ENCODE data around the gene ATF6.
"Not testable (repeated sequence)": the region's sequence is repeated elsewhere in the genome, so short reads cannot be mapped to it uniquely, and the experiment has no call there.

ATF6 gene

GRCh38 chr1:161735837-161736236 is 30.3 kb upstream of the ATF6 start:
- DNase-seq (ENCODE audit: low read depth): no peak

GRCh38 chr1:161736335-161736969 is 29.7 kb upstream of the ATF6 start:
- no peak for DNase-seq (ENCODE audit: low read depth)

- no peak for DNase-seq (ENCODE audit: low read depth)
Observed at GRCh38 chr1:161737625-161738024, 28.5 kb upstream of the ATF6 start.

- peak; percentile 70 for DNase-seq (ENCODE audit: low read depth)
Observed at GRCh38 chr1:161738627-161739287, 27.4 kb upstream of the ATF6 start.

GRCh38 chr1:161739865-161740566 is 26.1 kb upstream of the ATF6 start:
- DNase-seq (ENCODE audit: low read depth): no peak

- no peak for DNase-seq (ENCODE audit: low read depth)
Observed at GRCh38 chr1:161740921-161741320, 25.2 kb upstream of the ATF6 start.

- no peak for DNase-seq (ENCODE audit: low read depth)
Observed at GRCh38 chr1:161743231-161743630, 22.9 kb upstream of the ATF6 start.

- DNase-seq (ENCODE audit: low read depth): no peak
Observed at GRCh38 chr1:161747801-161748200, 18.3 kb upstream of the ATF6 start.

GRCh38 chr1:161749509-161750407 is 16.4 kb upstream of the ATF6 start, which contains the start of gene DUSP12:
TSS of gene DUSP12 (plus strand) at chr1:161749786. CDS start at chr1:161749802, 16 bp downstream.
- DNase-seq (ENCODE audit: low read depth): peak; percentile 94

GRCh38 chr1:161763522-161764098 is 2.5 kb upstream of the ATF6 start:
- no peak for DNase-seq (ENCODE audit: low read depth)

GRCh38 chr1:161768461-161768860 is 2.3 kb downstream of the ATF6 start:
- no peak for DNase-seq (ENCODE audit: low read depth)

GRCh38 chr1:161768986-161769672 is 3.0 kb downstream of the ATF6 start:
- no peak for DNase-seq (ENCODE audit: low read depth)

- not testable (repeated sequence) for DNase-seq (ENCODE audit: low read depth)
Observed at GRCh38 chr1:161769673-161770045, 3.5 kb downstream of the ATF6 start.

GRCh38 chr1:161770250-161770649 is 4.1 kb downstream of the ATF6 start:
- DNase-seq (ENCODE audit: low read depth): no peak

GRCh38 chr1:161771161-161771560 is 5.0 kb downstream of the ATF6 start:
- DNase-seq (ENCODE audit: low read depth): no peak

GRCh38 chr1:161771973-161772372 is 5.9 kb downstream of the ATF6 start:
- no peak for DNase-seq (ENCODE audit: low read depth)

GRCh38 chr1:161772397-161772796 is 6.3 kb downstream of the ATF6 start:
- DNase-seq (ENCODE audit: low read depth): no peak

- DNase-seq (ENCODE audit: low read depth): no peak
Observed at GRCh38 chr1:161773791-161774190, 7.7 kb downstream of the ATF6 start.

GRCh38 chr1:161777261-161777660 is 11.1 kb downstream of the ATF6 start:
- DNase-seq (ENCODE audit: low read depth): no peak

GRCh38 chr1:161778522-161778921 is 12.4 kb downstream of the ATF6 start:
- no peak for DNase-seq (ENCODE audit: low read depth)

GRCh38 chr1:161779393-161779792 is 13.3 kb downstream of the ATF6 start:
- no peak for DNase-seq (ENCODE audit: low read depth)

Measured in fibroblast of the conjunctiva (primary cell).